IPS-18c (cell line): ENCODE data around the gene TMED7.

Source experiments
- H3K4me3 ChIP-seq: 2 replicates; pipeline ENCODE4 v1.7.0; 2013; ENCODE audit warnings: low read depth, mild to moderate bottlenecking, low read length, moderate library complexity; ENCODE audit not compliant: insufficient read depth
- H3K9me3 ChIP-seq: one replicate; pipeline ENCODE4 v1.6.1; 2013; ENCODE audit warnings: mild to moderate bottlenecking, low read length, moderate library complexity; ENCODE audit not compliant: control insufficient read depth, insufficient read depth

TMED7 gene

DNA sequence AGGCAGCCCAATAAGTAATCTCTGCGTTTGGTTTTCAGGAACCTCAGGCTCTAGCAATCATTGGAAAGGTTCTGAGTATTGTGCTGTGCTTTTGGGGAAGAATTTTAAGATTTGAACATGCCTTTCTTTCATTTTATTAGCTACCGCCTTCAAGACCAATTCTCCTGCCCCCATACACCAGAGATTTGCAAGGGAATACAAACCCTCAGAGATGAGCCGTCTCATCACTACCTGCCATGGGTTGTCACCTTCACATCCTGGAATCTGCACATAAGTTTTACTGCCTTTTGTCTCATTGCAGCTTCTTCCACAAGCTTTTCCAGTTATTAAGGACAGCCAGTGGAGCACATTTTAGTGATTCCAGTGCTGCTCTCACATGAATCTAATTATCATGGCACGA, 11.7 kb upstream of the TMED7 start:
- Histone ChIP-seq H3K9me3 (no peaks in the 10 kb centered on the region), H3K4me3 (no peak overlapping the region)

DNA sequence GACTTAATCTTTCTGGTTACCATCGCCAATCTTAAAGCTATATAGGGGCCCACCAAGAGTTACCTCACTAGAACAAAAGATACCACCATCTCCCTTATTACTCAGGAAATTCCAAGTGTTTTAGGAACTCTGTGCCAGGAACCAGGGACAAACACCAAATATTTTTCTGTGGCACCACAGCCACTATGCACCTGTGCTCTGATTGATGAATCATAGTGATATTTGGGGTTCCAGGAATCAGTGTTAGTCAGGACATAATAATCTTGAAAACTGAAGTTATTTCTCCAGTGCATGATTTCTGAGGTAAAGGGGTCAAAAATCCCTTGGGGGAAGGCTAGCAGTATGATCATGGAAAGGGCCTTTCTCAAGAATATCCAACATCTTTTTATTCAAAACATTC, 10.2 kb upstream of the TMED7 start:
- Histone ChIP-seq H3K9me3 (no peaks in the 10 kb centered on the region), H3K4me3 (no peak overlapping the region)

- Histone ChIP-seq H3K4me3 (no peak overlapping the region; the same call in 1 of the 2 replicates), H3K9me3 (no peaks in the 10 kb centered on the region)
Measured at GRCh38 chr5:115634343-115635132, 8.7 kb upstream of the TMED7 start.

GRCh38 chr5:115629903-115630302, 4.1 kb upstream of the TMED7 start:
- H3K4me3 ChIP-seq = no peak overlapping the region
- no peaks in the 10 kb centered on the region for H3K9me3 ChIP-seq

- no peak overlapping the region for H3K4me3 ChIP-seq
- no peaks in the 10 kb centered on the region for H3K9me3 ChIP-seq
Measured at GRCh38 chr5:115627295-115627865, 1.5 kb upstream of the TMED7 start.

- Histone ChIP-seq H3K9me3 (no peaks in the 10 kb centered on the region), H3K4me3 (peak overlapping the region; percentile 93)
Measured at GRCh38 chr5:115626445-115626823, 598 bp upstream of the TMED7 start.

DNA sequence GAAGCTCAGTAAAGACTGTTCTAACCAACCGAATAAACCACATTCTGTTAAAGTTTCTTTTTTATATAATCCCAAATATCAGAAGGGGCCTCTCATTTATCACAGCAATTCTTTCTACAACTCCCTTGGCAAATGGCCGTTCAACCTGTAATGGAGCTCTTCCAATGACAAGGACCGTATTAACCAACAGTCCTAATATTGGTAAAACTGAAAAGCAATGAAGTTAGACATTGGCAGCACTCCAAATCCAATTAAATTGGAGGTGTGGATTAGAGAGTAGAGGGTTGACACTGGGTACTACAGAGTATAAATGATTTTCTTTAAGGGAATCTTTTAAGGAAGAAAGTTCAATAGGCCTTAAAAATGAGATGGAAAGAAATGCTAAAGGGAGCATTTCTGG, 842 bp downstream of the TMED7 start:
- peak overlapping the region; percentile 93 for H3K4me3 ChIP-seq
- H3K9me3 ChIP-seq = no peaks in the 10 kb centered on the region

GRCh38 chr5:115623658-115624057, 2.2 kb downstream of the TMED7 start:
- no peak overlapping the region for H3K4me3 ChIP-seq
- H3K9me3 ChIP-seq = no peaks in the 10 kb centered on the region

DNA sequence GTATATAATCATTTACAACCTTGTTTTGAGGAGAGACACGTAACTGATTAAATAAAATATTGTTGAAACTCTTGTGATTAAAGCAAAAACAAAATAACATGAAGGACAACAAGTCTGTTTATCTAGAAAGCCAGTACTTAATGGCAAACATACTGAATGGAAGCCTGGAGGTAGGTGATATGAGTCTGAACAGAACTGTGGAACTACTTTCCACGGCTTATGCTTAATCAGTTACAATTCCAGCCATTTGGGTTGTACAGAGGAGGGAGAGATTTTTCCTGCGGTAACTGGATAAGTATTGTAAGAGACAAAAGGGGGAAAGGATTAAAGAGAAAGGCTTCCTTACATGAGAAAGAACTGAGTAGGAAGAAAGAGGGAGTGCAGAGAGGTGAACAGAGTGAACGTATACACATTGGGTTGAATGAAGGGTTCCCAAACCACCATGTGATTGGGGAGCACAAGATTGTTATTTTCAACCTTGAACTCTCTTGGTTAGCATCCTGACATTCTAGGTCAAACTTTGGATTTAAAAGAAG, 4.4 kb downstream of the TMED7 start:
- Histone ChIP-seq H3K9me3 (no peaks in the 10 kb centered on the region), H3K4me3 (no peak overlapping the region)

DNA sequence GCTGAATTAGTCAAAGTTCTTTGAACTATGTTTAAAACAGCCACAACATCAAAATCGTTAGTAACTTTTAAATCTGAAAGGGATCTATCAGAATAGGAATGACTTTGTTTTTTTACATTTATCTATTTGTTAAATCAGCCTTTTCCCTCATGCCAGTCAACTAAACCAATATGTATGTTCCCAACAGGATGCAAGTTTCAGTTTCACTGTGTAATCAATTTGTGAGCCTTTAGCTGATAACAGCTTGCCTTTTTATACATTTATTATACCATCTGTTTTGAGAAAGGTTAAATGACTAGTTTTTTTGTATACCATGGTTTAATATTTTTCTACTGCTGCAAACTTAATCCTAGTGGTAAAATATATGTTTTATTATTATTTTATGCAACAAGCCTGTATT, 8.9 kb downstream of the TMED7 start:
- no peaks in the 10 kb centered on the region for H3K9me3 ChIP-seq
- no peak overlapping the region for H3K4me3 ChIP-seq

GRCh38 chr5:115616472-115616871, 9.4 kb downstream of the TMED7 start:
- H3K4me3 ChIP-seq = no peak overlapping the region
- H3K9me3 ChIP-seq = no peaks in the 10 kb centered on the region

- H3K9me3 ChIP-seq = no peaks in the 10 kb centered on the region
- no peak overlapping the region for H3K4me3 ChIP-seq
Measured at GRCh38 chr5:115611873-115612272, 14.0 kb downstream of the TMED7 start.

DNA sequence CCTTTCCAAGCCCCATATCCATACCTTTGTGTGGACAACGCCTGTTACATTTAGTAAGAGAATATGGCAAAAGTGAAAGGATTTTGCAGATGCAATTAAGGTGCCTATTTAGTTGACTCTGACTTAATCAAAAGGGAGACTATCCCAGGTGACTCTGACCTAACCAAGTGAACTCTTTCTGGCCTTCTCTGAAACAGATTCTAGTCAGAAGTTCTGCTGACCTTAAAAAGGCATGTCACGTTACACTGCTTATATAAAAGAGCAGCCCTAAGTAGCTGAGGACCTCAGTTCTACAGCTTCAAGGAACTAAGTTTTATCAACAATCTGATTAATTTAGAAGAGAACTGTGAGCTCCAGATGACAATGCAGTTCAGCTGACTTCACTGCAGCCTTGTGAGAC, 17.9 kb downstream of the TMED7 start:
- Histone ChIP-seq H3K9me3 (no peaks in the 10 kb centered on the region), H3K4me3 (no peak overlapping the region)

DNA sequence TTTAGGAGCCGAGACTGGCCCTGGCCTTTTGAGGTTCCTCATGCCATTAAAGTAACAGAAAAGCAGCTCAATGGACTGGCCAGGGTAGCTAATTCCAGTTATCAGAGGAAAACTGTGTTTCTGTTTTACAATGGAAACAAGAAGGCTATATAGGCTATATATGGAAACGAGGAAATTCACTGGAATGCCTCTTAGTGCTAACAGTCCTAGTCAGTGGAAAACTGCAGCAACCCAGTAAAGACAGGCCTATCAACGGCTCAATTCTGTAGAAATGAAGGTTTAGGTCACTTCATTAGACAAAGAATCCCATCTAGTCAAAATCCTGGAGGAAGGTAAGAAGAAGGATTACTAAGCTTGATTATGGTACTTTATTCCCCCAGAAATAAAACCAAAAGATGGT, 20.4 kb downstream of the TMED7 start:
- H3K9me3 ChIP-seq = no peaks in the 10 kb centered on the region
- H3K4me3 ChIP-seq = no peak overlapping the region

DNA sequence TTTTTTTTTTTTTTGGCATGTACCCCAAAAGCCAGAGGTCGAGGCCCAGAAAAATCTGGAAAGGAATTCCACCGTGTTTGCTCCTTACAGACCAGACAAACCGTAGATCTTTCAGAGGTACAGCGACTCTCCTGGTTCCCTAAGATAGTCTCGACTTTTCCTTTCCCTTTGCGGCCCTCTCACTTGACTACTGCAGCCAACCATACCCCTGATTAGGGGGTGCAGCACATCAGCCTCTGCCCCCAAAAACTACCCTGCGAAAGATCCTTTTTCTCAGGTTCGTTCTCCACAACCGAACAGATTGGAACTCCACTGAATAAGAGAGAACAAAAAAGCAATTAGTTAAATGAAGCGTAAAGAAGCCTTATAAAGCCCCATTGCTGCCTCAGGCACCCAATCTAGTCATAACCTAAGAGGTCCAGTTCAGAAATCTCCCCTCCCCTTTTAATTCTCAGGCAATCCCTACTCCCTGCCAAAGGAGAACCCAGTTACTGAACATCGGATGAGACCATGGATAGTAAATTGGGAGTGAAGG, 23.2 kb downstream of the TMED7 start:
- Histone ChIP-seq H3K9me3 (no peaks in the 10 kb centered on the region), H3K4me3 (peak overlapping the region; percentile 62; the same call in 1 of the 2 replicates)

GRCh38 chr5:115601701-115602590, 23.9 kb downstream of the TMED7 start, which contains the start of gene TICAM2:
Gene TICAM2 (minus strand): TSS chr5:115602479. CDS start chr5:115581256, 21,223 bp downstream.
- no peaks in the 10 kb centered on the region for H3K9me3 ChIP-seq
- H3K4me3 ChIP-seq = peak within 1 kb of the TSS; percentile 62

GRCh38 chr5:115600766-115601165, 25.1 kb downstream of the TMED7 start:
- H3K4me3 ChIP-seq = no peak overlapping the region
- H3K9me3 ChIP-seq = no peaks in the 10 kb centered on the region
